Right lobe of liver (tissue), 6 donors: ENCODE measurements around the gene STH. TPM values are rescaled to one million over a fixed set of nuclear protein-coding genes. Genes with fewer than 3 reads are reported as not detected.

Source experiments
- ATAC-seq, 4 donors: fragments of 200-7000 bp; cut with Tn5 transposase; one replicate each; pipeline ENCODE4 v1.9.1; 2020; ENCODE audit warnings: mild to moderate bottlenecking in 4 of 4, moderate library complexity in 4 of 4
- DNase-seq, 3 donors: peaks; one replicate each; pipeline ENCODE4 v3.0.0-alpha.2; 2020
- H3K27ac ChIP-seq, 3 donors: fragments of 200-600 bp; one replicate each; pipeline ENCODE4 v1.8.0; 2022
- H3K27me3 ChIP-seq, 2 donors: fragments of 200-600 bp; one replicate each; pipeline ENCODE4 v1.8.0; 2022
- H3K36me3 ChIP-seq, 4 donors: fragments of 200-600 bp; sonication (generic) in 1 of 4; one replicate each; pipeline versions ENCODE4 v1.5.1 to v1.8.0; 2017 to 2022; ENCODE audit warnings: control low read depth in 1 of 4
- H3K4me1 ChIP-seq, 4 donors: fragments of 200-600 bp; sonication (generic) in 1 of 4; one replicate each; pipeline versions ENCODE4 v1.5.1 to v1.8.0; 2017 to 2022; ENCODE audit warnings: control low read depth in 1 of 4
- H3K4me3 ChIP-seq, 3 donors: fragments of 200-600 bp; one replicate each; pipeline ENCODE4 v1.8.0; 2022
- H3K9me3 ChIP-seq, 4 donors: fragments of 200-600 bp; sonication (generic) in 1 of 4; one replicate each; pipeline versions ENCODE4 v1.5.1 to v1.8.0; 2017 to 2022; ENCODE audit warnings: control low read depth in 1 of 4
- CTCF ChIP-seq, 4 donors: fragments of 200-600 bp in 3 of 4; fragments of 450-650 bp in 1 of 4; IDR thresholded peaks; one replicate each; pipeline versions ENCODE4 v1.5.1 to v1.8.0; 2016 to 2022; ENCODE audit warnings: antibody characterized with exemption in 4 of 4, mild to moderate bottlenecking in 2 of 4
- POLR2A ChIP-seq: fragments of 450-650 bp; IDR thresholded peaks from one replicate; pipeline ENCODE4 v1.6.1; 2017; ENCODE audit warnings: antibody characterized with exemption, mild to moderate bottlenecking
- WGBS: methylation state at CpG from one replicate; pipeline ENCODE4 v1.1.6; 2018; ENCODE audit warnings: low coverage, low lambda C conversion rate; ENCODE audit not compliant: insufficient coverage; ENCODE audit errors: missing lambda C conversion rate; 5-methylcytosine and 5-hydroxymethylcytosine counted together
- intact Hi-C, 2 donors: fragments of 100-400 bp; cut with DNase I; formaldehyde crosslinking; loops; one replicate each; pipeline versions ENCODE4 v1.11.2 to v1.14.1; 2022
- total RNA-seq, 6 experiments: library from RNA; depleted of rRNA in 2 of 6; stranded (reverse); fragments of >200 nt in 2 of 6; fragmentation: NEBNext Ultra II Directional in 3 of 6; extraction: Animal tissue kit (Norgen Biotek cat#: 25700) in 3 of 6; gene quantifications; one replicate each; pipeline versions ENCODE4 v1.1.0 to v1.2.4, GENCODE V29; 2016 to 2023
- donor health status: DM: no; HTN: yes; CAD: no.
- donor health status: DM: no; HTN: no; CAD: no.
- donor health status: DM: no; HTN: no; CAD: no.
- donor health status: DM: no; HTN: yes; CAD: no.
- donor health status: DM: no; HTN: yes; CAD: no.

STH gene
- total RNA-seq, 6 experiments from 2014 or later: not detected

DNA sequence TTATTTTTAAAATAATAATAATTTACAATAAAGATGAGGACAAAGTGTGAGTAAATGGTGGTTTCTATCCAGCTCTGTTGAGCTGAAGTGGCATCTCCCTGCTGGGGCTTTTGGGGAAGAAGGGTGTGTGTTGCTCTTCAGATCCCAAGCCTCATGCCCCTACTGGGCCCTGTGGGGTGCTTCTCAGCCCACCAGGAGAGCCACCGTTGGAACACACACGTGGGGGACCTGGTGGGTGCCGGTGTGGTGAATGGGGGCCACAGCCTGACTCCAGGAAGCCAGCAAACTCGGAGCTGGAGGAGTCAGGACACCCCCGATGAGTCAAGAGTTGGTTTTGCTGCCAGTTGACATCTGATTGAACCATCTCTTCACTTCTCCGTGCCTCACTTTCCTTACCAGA is 37.8 kb upstream of the STH start:
- ATAC-seq: no peak
- no peaks in the 10 kb centered on the region for H3K36me3 ChIP-seq
- H3K9me3 ChIP-seq: no peaks in the 10 kb centered on the region
- H3K27ac ChIP-seq: no peak overlapping the region
- H3K27me3 ChIP-seq: no peaks in the 10 kb centered on the region
- no peaks in the 10 kb centered on the region for H3K4me1 ChIP-seq
- TF ChIP-seq CTCF (IDR thresholded peaks at IDR 0.05) (no peak), POLR2A (no peak)
- intact Hi-C loops: no loop called here
- no peak overlapping the region for H3K4me3 ChIP-seq
- no peak for DNase-seq
- WGBS: 17% methylated on average over 1 of the region's 6 CpGs

DNA sequence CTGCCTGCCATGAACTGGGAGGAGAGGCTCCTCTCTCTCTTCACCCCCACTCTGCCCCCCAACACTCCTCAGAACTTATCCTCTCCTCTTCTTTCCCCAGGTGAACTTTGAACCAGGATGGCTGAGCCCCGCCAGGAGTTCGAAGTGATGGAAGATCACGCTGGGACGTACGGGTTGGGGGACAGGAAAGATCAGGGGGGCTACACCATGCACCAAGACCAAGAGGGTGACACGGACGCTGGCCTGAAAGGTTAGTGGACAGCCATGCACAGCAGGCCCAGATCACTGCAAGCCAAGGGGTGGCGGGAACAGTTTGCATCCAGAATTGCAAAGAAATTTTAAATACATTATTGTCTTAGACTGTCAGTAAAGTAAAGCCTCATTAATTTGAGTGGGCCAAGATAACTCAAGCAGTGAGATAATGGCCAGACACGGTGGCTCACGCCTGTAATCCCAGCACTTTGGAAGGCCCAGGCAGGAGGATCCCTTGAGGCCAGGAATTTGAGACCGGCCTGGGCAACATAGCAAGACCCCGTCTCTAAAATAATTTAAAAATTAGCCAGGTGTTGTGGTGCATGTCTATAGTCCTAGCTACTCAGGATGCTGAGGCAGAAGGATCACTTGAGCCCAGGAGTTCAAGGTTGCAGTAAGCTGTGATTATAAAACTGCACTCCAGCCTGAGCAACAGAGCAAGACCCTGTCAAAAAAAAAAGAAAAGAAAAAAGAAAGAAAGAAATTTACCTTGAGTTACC is 36.7 kb upstream of the STH start:
- Histone ChIP-seq H3K4me1 (no peaks in the 10 kb centered on the region), H3K27ac (no peak overlapping the region), H3K4me3 (no peak overlapping the region), H3K27me3 (no peaks in the 10 kb centered on the region), H3K36me3 (no peaks in the 10 kb centered on the region), H3K9me3 (no peaks in the 10 kb centered on the region)
- TF ChIP-seq CTCF (IDR thresholded peaks at IDR 0.05) (no peak), POLR2A (no peak)
- DNase-seq: no peak
- intact Hi-C loops: no loop called here
- no peak for ATAC-seq
- WGBS: 87% methylated on average over 11 of the region's 12 CpGs

GRCh38 chr17:45963283-45963682 is 35.8 kb upstream of the STH start:
- WGBS: 69% methylated on average over 2 of the region's 5 CpGs

DNA sequence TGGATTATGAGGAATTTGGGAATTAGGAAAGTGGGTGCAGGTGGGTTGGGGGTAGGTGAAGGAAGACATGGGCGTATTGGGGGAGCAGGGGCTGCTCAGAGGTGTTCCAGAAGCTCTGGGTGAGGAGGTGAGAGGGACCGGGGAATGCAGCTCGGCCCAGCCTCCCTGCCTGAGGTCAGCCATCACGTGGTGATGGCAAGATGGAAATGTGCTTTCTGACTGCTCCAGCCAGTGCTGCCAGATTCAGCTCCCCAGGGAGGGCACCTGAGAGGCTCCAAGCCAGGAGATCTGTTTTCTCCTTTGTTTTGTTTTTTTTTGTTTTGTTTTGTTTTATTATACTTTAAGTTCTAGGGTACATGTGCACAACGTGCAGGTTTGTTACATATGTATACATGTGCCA is 35.2 kb upstream of the STH start:
- H3K9me3 ChIP-seq: no peaks in the 10 kb centered on the region
- H3K27me3 ChIP-seq: no peaks in the 10 kb centered on the region
- intact Hi-C loops: no loop called here
- ATAC-seq (no peak), DNase-seq (no peak)
- H3K27ac ChIP-seq: no peak overlapping the region
- TF ChIP-seq CTCF (IDR thresholded peaks at IDR 0.05): no peak
- TF ChIP-seq POLR2A: no peak
- 44% methylated on average over 3 of the region's 5 CpGs for WGBS
- no peaks in the 10 kb centered on the region for H3K4me1 ChIP-seq
- no peaks in the 10 kb centered on the region for H3K36me3 ChIP-seq
- no peak overlapping the region for H3K4me3 ChIP-seq

More at GRCh38 chr17:45963283-45963682, 35.8 kb upstream of the STH start:
- Histone ChIP-seq H3K9me3 (no peaks in the 10 kb centered on the region), H3K27me3 (no peaks in the 10 kb centered on the region), H3K4me3 (no peak overlapping the region), H3K27ac (no peak overlapping the region), H3K36me3 (no peaks in the 10 kb centered on the region), H3K4me1 (no peaks in the 10 kb centered on the region)
- ATAC-seq (no peak), DNase-seq (no peak)
- intact Hi-C loops: no loop called here
- TF ChIP-seq POLR2A (no peak), CTCF (IDR thresholded peaks at IDR 0.05) (no peak)
